SK-N-MC (cell line): ENCODE data around the gene VAV2.

Source experiments
- EZH2 ChIP-seq: fragments of 200-600 bp; sonication (generic); IDR thresholded peaks from one replicate; pipeline ENCODE4 v1.6.1; 2017; ENCODE audit warnings: antibody characterized with exemption
- FOXP2 ChIP-seq: optimal IDR thresholded peaks from 2 replicates; pipeline ENCODE3; 2011; ENCODE audit warnings: mild to moderate bottlenecking, moderate library complexity; ENCODE audit not compliant: insufficient read depth; ENCODE audit errors: extremely low read length, control extremely low read depth
- POLR2AphosphoS5 ChIP-seq: IDR thresholded peaks from 2 replicates; pipeline ENCODE4 v1.6.1; 2012; ENCODE audit warnings: mild to moderate bottlenecking, low read depth, low read length, borderline replicate concordance

DNA sequence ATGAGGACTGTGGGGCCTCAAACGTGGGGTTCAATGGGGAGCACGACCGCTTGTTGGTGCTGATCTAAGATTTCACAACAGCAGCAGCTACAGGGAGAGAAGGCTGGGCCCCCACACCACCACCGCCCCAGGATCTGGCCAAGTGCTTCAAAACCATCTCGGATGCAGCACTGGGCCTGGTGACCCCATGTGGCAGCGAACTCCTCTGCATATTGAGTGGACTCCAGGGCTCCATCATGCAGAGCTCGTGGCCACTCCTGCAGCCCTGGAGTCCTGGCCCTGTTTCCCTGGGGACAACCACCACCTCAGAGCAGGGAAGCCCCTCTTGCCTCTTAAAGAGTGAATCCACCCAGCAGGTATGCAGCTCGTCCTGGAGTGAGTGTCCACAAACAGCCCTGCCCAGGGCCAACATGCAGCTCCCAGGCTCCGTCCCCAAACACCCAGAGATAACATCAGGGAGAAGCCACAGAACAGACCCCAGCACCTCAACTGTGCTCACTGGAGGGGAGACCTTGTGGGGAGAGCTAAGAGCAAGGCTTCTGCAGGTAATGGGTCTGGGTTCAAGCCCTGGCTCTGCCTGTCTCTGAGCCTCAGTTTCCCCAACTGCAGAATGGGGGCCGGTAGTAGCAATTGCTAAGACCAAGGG, 150.8 kb downstream of the VAV2 start:
- TF ChIP-seq POLR2AphosphoS5 (no peak), EZH2 (no peak), FOXP2 (no peak)
